KMS-11 (cell line): ENCODE measurements around the gene MTPN.

Experiments
- H2AFZ ChIP-seq: fragments of 200-600 bp; sonication (generic); 2 replicates; pipeline ENCODE4 v1.6.1; 2016; ENCODE audit warnings: antibody characterized with exemption, mixed run types, low read depth
- H3K27ac ChIP-seq: fragments of 200-600 bp; sonication (generic); 2 replicates; pipeline ENCODE4 v1.6.1; 2016; ENCODE audit warnings: mild to moderate bottlenecking, mixed run types
- H3K27me3 ChIP-seq: fragments of 200-600 bp; sonication (generic); 2 replicates; pipeline ENCODE4 v1.6.1; 2017; ENCODE audit warnings: mild to moderate bottlenecking, low read depth, mixed run types, moderate library complexity; ENCODE audit not compliant: insufficient read depth
- H3K36me3 ChIP-seq: fragments of 200-600 bp; sonication (generic); 2 replicates; pipeline ENCODE4 v1.6.1; 2017; ENCODE audit warnings: mild to moderate bottlenecking, mixed run types; ENCODE audit not compliant: insufficient read depth
- H3K4me1 ChIP-seq: fragments of 200-600 bp; sonication (generic); 2 replicates; pipeline ENCODE4 v1.6.1; 2016; ENCODE audit warnings: mild to moderate bottlenecking, low read depth, mixed run types; ENCODE audit not compliant: poor library complexity, severe bottlenecking
- H3K4me2 ChIP-seq: fragments of 200-600 bp; sonication (generic); 2 replicates; pipeline ENCODE4 v1.7.0; 2016; ENCODE audit warnings: mild to moderate bottlenecking, mixed run types
- H3K4me3 ChIP-seq: fragments of 200-600 bp; sonication (generic); IDR thresholded peaks from 2 replicates; pipeline ENCODE4 v1.6.1; 2017; ENCODE audit warnings: low read depth, low read length, mixed read lengths; ENCODE audit not compliant: insufficient read depth
- H3K79me2 ChIP-seq: fragments of 200-600 bp; sonication (generic); 2 replicates; pipeline ENCODE4 v1.6.1; 2016; ENCODE audit warnings: low read depth, mixed run types; ENCODE audit not compliant: insufficient read depth
- H3K9ac ChIP-seq: fragments of 200-600 bp; sonication (generic); 2 replicates; pipeline ENCODE4 v1.6.1; 2016; ENCODE audit warnings: mild to moderate bottlenecking, mixed run types
- H4K20me1 ChIP-seq: fragments of 200-600 bp; sonication (generic); 2 replicates; pipeline ENCODE4 v1.6.1; 2016; ENCODE audit warnings: mild to moderate bottlenecking, mixed run types; ENCODE audit not compliant: insufficient read depth
- CTCF ChIP-seq: fragments of 200-600 bp; sonication (generic); conservative IDR thresholded peaks from 2 replicates; pipeline ENCODE4 v1.6.1; 2017; ENCODE audit warnings: low read depth, mild to moderate bottlenecking, antibody characterized with exemption, low read length, moderate library complexity, mixed read lengths

Gene MTPN

GRCh38 chr7:135994466-135995205 is 17.5 kb upstream of the MTPN start:
- TF ChIP-seq CTCF = no peak
- H3K4me2 ChIP-seq = no peak overlapping the region; the same call in 1 of the 2 replicates
- H4K20me1 ChIP-seq = no peaks in the 10 kb centered on the region

GRCh38 chr7:135993950-135994349 is 16.8 kb upstream of the MTPN start:
- Histone ChIP-seq H4K20me1 (no peaks in the 10 kb centered on the region), H3K4me2 (peak overlapping the region; percentile 40)

More at GRCh38 chr7:135994466-135995205, 17.5 kb upstream of the MTPN start:
- no peak overlapping the region for H3K27ac ChIP-seq
- H3K4me1 ChIP-seq = peaks cover 16% of the 10 kb centered on the region
- no peak overlapping the region for H3K4me3 ChIP-seq
- no peaks in the 10 kb centered on the region for H3K27me3 ChIP-seq
- no peaks in the 10 kb centered on the region for H3K79me2 ChIP-seq
- H3K9ac ChIP-seq = no peak overlapping the region
- H2AFZ ChIP-seq = no peak overlapping the region
- H3K36me3 ChIP-seq = no peaks in the 10 kb centered on the region

GRCh38 chr7:135991906-135992305 is 14.7 kb upstream of the MTPN start:
- Histone ChIP-seq H3K36me3 (no peaks in the 10 kb centered on the region), H3K4me2 (no peak overlapping the region), H4K20me1 (no peaks in the 10 kb centered on the region), H3K27me3 (no peaks in the 10 kb centered on the region), H3K79me2 (no peaks in the 10 kb centered on the region), H3K4me3 (no peak overlapping the region), H3K4me1 (peaks cover 16% of the 10 kb centered on the region), H3K9ac (no peak overlapping the region), H3K27ac (no peak overlapping the region), H2AFZ (no peak overlapping the region)
- no peak for TF ChIP-seq CTCF

More at GRCh38 chr7:135993950-135994349, 16.8 kb upstream of the MTPN start:
- H3K27me3 ChIP-seq = no peaks in the 10 kb centered on the region
- H3K9ac ChIP-seq = no peak overlapping the region
- H3K36me3 ChIP-seq = no peaks in the 10 kb centered on the region
- H3K4me1 ChIP-seq = peaks cover 16% of the 10 kb centered on the region
- no peaks in the 10 kb centered on the region for H3K79me2 ChIP-seq
- H3K4me3 ChIP-seq = no peak overlapping the region
- no peak for TF ChIP-seq CTCF
- no peak overlapping the region for H3K27ac ChIP-seq
- peak overlapping the region; percentile 4; the same call in 1 of the 2 replicates for H2AFZ ChIP-seq

GRCh38 chr7:135991322-135991721 is 14.2 kb upstream of the MTPN start:
- Histone ChIP-seq H3K4me3 (no peak overlapping the region), H3K79me2 (no peaks in the 10 kb centered on the region), H3K4me2 (no peak overlapping the region), H3K9ac (no peak overlapping the region), H3K36me3 (no peaks in the 10 kb centered on the region), H3K27me3 (no peaks in the 10 kb centered on the region), H3K27ac (no peak overlapping the region), H4K20me1 (no peaks in the 10 kb centered on the region), H3K4me1 (peaks cover 16% of the 10 kb centered on the region), H2AFZ (no peak overlapping the region)
- TF ChIP-seq CTCF = no peak
